Erythroblast (primary cell): ENCODE data around the gene TEKTIP1.
"Not testable (repeated sequence)": the region's sequence is repeated elsewhere in the genome, so short reads cannot be mapped to it uniquely, and the experiment has no call there.

Experiments
- DNase-seq, 2 experiments: peaks; one replicate each; lab custom pipeline; 2025; lab: John Stamatoyannopoulos, UW
- GATA1 ChIP-seq: IDR thresholded peaks from 2 replicates; pipeline ENCODE4 v1.6.1; 2011; ENCODE audit warnings: low read depth, mild to moderate bottlenecking, control low read depth, low read length, moderate library complexity
- POLR2A ChIP-seq: IDR thresholded peaks from 2 replicates; pipeline ENCODE4 v1.6.1; 2011; ENCODE audit warnings: mild to moderate bottlenecking, low read length

The TEKTIP1 gene

GRCh38 chr19:3524078-3524842, 14.7 kb upstream of the TEKTIP1 start:
- no peak for TF ChIP-seq GATA1
- TF ChIP-seq POLR2A = no peak
- DNase-seq = no peak

- DNase-seq = no peak
- no peak for TF ChIP-seq GATA1
- no peak for TF ChIP-seq POLR2A
Observed at GRCh38 chr19:3524904-3525451, 14.0 kb upstream of the TEKTIP1 start.

DNA sequence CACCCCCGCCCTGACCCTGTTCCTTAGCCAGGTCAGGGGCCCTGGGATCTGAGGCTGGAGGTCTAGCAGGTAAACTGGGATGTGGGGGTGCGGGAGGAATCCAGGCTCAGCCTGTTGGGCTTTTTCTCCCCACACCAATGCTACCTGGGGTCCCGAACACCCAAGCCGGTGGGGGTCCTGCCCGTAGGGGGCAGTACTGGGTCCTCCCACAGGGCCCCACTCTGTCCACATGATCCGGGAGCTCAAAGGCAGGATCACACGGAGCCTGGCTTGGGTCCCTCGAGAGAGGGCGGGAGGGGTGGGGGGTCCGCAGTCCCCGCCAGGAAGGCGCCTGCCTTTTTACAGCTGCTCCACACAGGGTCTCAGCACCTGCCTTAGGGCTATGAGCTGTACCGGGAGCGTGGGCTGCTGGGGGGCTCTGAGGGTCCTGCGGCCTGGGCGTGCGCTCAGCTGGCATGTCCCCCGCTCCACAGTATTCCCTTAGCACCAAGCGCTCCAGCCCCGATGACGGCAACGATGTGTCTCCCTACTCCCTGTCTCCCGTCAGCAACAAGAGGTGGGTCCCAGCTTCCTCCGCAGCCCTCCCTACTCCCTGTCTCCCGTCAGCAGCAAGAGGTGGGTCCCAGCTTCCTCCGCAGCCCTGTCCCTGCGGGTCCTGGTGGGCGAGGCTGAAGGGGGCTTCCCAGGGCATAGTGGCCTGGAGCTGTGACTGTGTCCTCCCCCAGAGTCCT, 12.3 kb upstream of the TEKTIP1 start:
- DNase-seq = no peak
- no peak for TF ChIP-seq GATA1
- TF ChIP-seq POLR2A = no peak

GRCh38 chr19:3527238-3527910, 11.6 kb upstream of the TEKTIP1 start:
- TF ChIP-seq GATA1 = no peak
- no peak for TF ChIP-seq POLR2A
- DNase-seq = no peak

DNA sequence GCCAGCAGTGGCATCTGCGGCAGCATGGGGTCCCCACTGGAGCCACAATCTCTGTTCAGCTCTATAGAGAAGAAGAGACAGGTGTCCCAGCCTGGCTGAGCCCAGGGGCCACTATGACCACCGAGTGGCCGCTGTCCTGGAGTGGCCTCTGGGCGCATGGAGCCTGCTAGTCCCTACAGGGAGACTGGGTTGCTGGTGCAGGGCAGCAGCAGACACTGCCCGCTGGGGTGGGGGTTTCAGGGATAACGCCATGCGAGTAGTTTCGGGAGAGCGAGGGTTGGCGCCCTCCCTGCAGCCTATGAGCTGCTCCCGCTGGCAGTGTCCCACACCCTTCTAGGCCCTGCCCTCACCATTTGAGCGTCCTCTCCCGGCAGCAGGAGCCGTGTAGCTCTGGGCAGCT, 10.9 kb upstream of the TEKTIP1 start:
- no peak for TF ChIP-seq GATA1
- TF ChIP-seq POLR2A = no peak
- DNase-seq = no peak

DNA sequence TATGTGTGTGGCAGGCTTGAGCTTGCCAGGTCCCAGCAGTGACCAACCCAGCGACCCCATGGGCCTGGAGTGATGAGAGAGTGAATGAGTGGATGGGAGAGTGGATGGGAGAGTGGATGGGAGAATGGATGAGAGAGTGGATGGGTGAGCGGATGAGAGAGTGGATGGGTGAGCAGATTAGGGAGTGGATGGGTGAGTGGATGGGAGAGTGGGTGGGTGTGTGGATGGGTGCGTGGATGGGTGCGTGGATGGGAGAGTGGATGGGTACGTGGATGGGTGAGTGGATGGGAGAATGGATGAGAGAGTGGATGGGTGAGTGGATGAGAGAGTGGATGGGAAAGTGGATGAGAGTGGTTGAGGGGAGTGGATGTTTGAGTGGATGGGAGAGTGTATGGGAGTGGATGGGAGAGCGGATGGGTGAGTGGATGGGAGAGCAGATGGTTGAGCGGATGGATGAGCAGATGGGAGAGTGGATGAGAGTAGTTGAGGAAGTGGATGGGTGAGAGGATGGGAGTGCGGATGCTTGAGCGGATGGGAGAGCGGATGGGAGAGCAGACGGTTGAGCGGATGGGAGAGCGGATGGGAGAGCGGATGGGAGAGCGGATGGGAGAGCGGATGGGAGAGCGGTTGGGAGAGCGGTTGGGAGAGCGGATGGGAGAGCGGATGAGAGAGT, 10.3 kb upstream of the TEKTIP1 start:
- TF ChIP-seq GATA1 (no peak), POLR2A (no peak)
- DNase-seq = no peak

- not testable (repeated sequence) for DNase-seq
Observed at GRCh38 chr19:3529299-3529698, 9.7 kb upstream of the TEKTIP1 start.

- no peak for DNase-seq
- TF ChIP-seq GATA1 = no peak
- TF ChIP-seq POLR2A = no peak
Observed at GRCh38 chr19:3530389-3530788, 8.6 kb upstream of the TEKTIP1 start.

DNA sequence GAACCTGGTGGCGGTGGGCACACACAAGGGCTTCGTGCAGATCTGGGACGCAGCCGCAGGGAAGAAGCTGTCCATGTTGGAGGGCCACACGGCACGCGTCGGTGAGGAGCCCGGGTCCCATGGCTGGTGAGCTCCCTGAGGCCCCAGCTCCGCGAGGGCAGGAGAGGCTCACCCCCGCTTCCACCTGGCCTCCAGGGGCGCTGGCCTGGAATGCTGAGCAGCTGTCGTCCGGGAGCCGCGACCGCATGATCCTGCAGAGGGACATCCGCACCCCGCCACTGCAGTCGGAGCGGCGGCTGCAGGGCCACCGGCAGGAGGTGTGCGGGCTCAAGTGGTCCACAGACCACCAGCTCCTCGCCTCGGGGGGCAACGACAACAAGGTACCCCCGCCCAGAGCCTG, 7.3 kb upstream of the TEKTIP1 start:
- DNase-seq = no peak
- TF ChIP-seq GATA1 (no peak), POLR2A (no peak)

- no peak for DNase-seq
- TF ChIP-seq POLR2A (no peak), GATA1 (no peak)
Observed at GRCh38 chr19:3532154-3532786, 6.7 kb upstream of the TEKTIP1 start.

- DNase-seq = no peak
- no peak for TF ChIP-seq GATA1
- TF ChIP-seq POLR2A = no peak
Observed at GRCh38 chr19:3533033-3533432, 5.9 kb upstream of the TEKTIP1 start.

DNA sequence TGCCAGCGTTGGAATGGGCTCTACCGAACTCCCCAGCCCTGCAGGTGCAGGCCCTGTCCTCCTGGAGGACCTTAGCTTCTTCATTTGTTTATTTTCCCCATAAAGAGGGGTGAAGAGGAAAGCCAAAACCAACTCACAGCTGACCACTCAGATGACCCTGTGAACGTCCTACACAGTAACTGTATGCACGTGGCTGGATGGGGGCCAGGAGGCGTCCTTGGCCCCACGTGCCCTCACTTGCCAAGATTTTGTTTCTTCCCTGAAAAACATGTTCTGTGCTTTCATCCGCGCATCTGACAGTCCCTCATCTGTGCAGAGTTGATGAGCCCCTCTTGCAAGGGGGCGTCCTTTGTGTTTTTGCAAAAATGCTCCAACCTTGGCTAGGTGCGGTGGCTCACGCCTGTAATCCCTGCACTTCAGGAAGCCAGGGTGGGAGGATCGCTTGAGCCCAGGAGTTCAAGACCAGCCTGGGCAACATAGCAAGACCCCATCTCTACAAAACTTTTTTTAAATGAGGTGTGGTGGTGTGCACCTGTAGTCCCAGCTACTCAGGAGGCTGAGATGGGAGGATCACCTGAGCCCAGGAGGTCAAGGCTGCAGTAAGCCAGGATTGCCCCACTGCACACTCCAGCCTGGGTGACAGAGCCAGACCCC, 5.3 kb upstream of the TEKTIP1 start:
- no peak for DNase-seq
- no peak for TF ChIP-seq POLR2A
- no peak for TF ChIP-seq GATA1
